8988T (cell line): Measurements from ENCODE around the gene LDLRAD4.

Experiments used
- DNase-seq: peaks from one replicate; pipeline ENCODE4 v3.0.0; 2011

The LDLRAD4 gene

GRCh38 chr18:13376841-13377351 lies 158.3 kb downstream of the LDLRAD4 start:
- no peak for DNase-seq

GRCh38 chr18:13377496-13377895 lies 158.9 kb downstream of the LDLRAD4 start:
- DNase-seq, result no peak

- DNase-seq, result no peak
Measured at GRCh38 chr18:13378150-13378549, 159.6 kb downstream of the LDLRAD4 start.

GRCh38 chr18:13379062-13379865 lies 160.7 kb downstream of the LDLRAD4 start:
- DNase-seq, result no peak

GRCh38 chr18:13379930-13380690 lies 161.6 kb downstream of the LDLRAD4 start:
- no peak for DNase-seq

- DNase-seq, result no peak
Measured at GRCh38 chr18:13380691-13381070, 162.1 kb downstream of the LDLRAD4 start.

- no peak for DNase-seq
Measured at GRCh38 chr18:13381331-13381730, 162.8 kb downstream of the LDLRAD4 start.

- DNase-seq, result no peak
Measured at GRCh38 chr18:13381944-13382365, 163.4 kb downstream of the LDLRAD4 start.

GRCh38 chr18:13382366-13382953 lies 163.9 kb downstream of the LDLRAD4 start:
- no peak for DNase-seq

- DNase-seq, result no peak
Measured at GRCh38 chr18:13382954-13383827, 164.6 kb downstream of the LDLRAD4 start.

GRCh38 chr18:13386891-13387801 lies 168.6 kb downstream of the LDLRAD4 start:
- no peak for DNase-seq

- DNase-seq, result peak; percentile 10
Measured at GRCh38 chr18:13387855-13388548, 169.4 kb downstream of the LDLRAD4 start.

- DNase-seq, result no peak
Measured at GRCh38 chr18:13388586-13389490, 170.3 kb downstream of the LDLRAD4 start.

GRCh38 chr18:13389491-13390131 lies 171.1 kb downstream of the LDLRAD4 start:
- DNase-seq, result no peak

- no peak for DNase-seq
Measured at GRCh38 chr18:13390196-13390595, 171.6 kb downstream of the LDLRAD4 start.

- no peak for DNase-seq
Measured at GRCh38 chr18:13390711-13391110, 172.2 kb downstream of the LDLRAD4 start.

- DNase-seq, result no peak
Measured at GRCh38 chr18:13392029-13392750, 173.6 kb downstream of the LDLRAD4 start.

GRCh38 chr18:13392899-13393298 lies 174.3 kb downstream of the LDLRAD4 start:
- DNase-seq, result no peak
